Activated CD4-positive, alpha-beta T cell treated with anti-CD3 and anti-CD28 coated beads, Interleukin-10, Interleukin-2, amounts not matched to agents 100 ng/mL and 50 ng/mL, durations not matched to agents 16 hours and 8 hours (primary cell): ENCODE measurements around the gene TRPV5.

ENCODE experiments used
- DNase-seq: peaks from one replicate; pipeline ENCODE4 v3.0.0-alpha.2; 2020

The TRPV5 gene

GRCh38 chr7:142939226-142939910 lies 5.8 kb upstream of the TRPV5 start, which contains the start of gene LLCFC1:
Gene LLCFC1, plus strand, starts transcription at chr7:142939484. Its CDS starts 138 bp downstream, at chr7:142939622.
- DNase-seq = peak; percentile 7

- no peak for DNase-seq
Measured at GRCh38 chr7:142938611-142939010, 5.1 kb upstream of the TRPV5 start.

GRCh38 chr7:142935941-142936565 lies 2.5 kb upstream of the TRPV5 start:
- no peak for DNase-seq

- no peak for DNase-seq
Measured at GRCh38 chr7:142934056-142934455, 510 bp upstream of the TRPV5 start.

GRCh38 chr7:142933092-142933475 lies 462 bp downstream of the TRPV5 start:
- no peak for DNase-seq

- DNase-seq = no peak
Measured at GRCh38 chr7:142932386-142933091, 1.0 kb downstream of the TRPV5 start.

GRCh38 chr7:142930126-142930730 lies 3.3 kb downstream of the TRPV5 start:
- DNase-seq = no peak

GRCh38 chr7:142927949-142928348 lies 5.6 kb downstream of the TRPV5 start:
- DNase-seq = no peak

- DNase-seq = no peak
Measured at GRCh38 chr7:142927085-142927745, 6.3 kb downstream of the TRPV5 start.

GRCh38 chr7:142925413-142925812 lies 8.1 kb downstream of the TRPV5 start:
- DNase-seq = no peak

- no peak for DNase-seq
Measured at GRCh38 chr7:142923391-142923790, 10.2 kb downstream of the TRPV5 start.

GRCh38 chr7:142919656-142920055 lies 13.9 kb downstream of the TRPV5 start:
- DNase-seq = no peak

- DNase-seq = no peak
Measured at GRCh38 chr7:142918901-142919300, 14.6 kb downstream of the TRPV5 start.

GRCh38 chr7:142917447-142917846 lies 16.1 kb downstream of the TRPV5 start:
- no peak for DNase-seq

- DNase-seq = no peak
Measured at GRCh38 chr7:142916508-142916907, 17.0 kb downstream of the TRPV5 start.

GRCh38 chr7:142915315-142915714 lies 18.2 kb downstream of the TRPV5 start:
- no peak for DNase-seq

GRCh38 chr7:142914121-142914520 lies 19.4 kb downstream of the TRPV5 start:
- no peak for DNase-seq

GRCh38 chr7:142913566-142913965 lies 20.0 kb downstream of the TRPV5 start:
- DNase-seq = no peak

GRCh38 chr7:142913051-142913450 lies 20.5 kb downstream of the TRPV5 start:
- no peak for DNase-seq

- no peak for DNase-seq
Measured at GRCh38 chr7:142910481-142910880, 23.1 kb downstream of the TRPV5 start.

- no peak for DNase-seq
Measured at GRCh38 chr7:142910031-142910433, 23.5 kb downstream of the TRPV5 start.

- DNase-seq = peak; percentile 4
Measured at GRCh38 chr7:142908921-142909890, 24.3 kb downstream of the TRPV5 start.
